ENCODE measurements around the gene SEPTIN11. TPM values are rescaled to one million over a fixed set of nuclear protein-coding genes. Genes with fewer than 3 reads are reported as not detected.
A peak's percentile ranks its signal among the peaks of the same experiment; 100 is the strongest.

Gene SEPTIN11
- total RNA-seq (10 to 100 TPM; 21.2 to 22.8 TPM), polyA plus RNA-seq (ENCODE audit: insufficient read depth, low read depth, low replicate concordance) (15.5 TPM)
- long read RNA-seq, donor 1, full-length matches to known transcripts = 20 of 695 reads
- long read RNA-seq, donor 1, partial matches to known transcripts = 216 of 695 reads
- long read RNA-seq, donor 1, other reads (novel, unspliced or antisense) = 459 of 695 reads
- long read RNA-seq, donor 2, full-length matches to known transcripts = 9 of 17 reads
- long read RNA-seq, donor 2, partial matches to known transcripts = 8 of 17 reads
- long read RNA-seq, donor 2, other reads (novel, unspliced or antisense) = 0 of 17 reads

- Histone ChIP-seq H3K27ac (peak within 1 kb of the TSS; percentile 87), H3K27me3 (no peaks in the 10 kb centered on the region), H3K4me1 (peaks cover 4% of the 10 kb centered on the region), H3K9me3 (no peaks in the 10 kb centered on the region), H3K4me3 (peak within 1 kb of the TSS; percentile 69 to 89), H3K36me3 (ENCODE audit: low read depth, missing control alignments) (no peaks in the 10 kb centered on the region)
- TF ChIP-seq POLR2A (IDR thresholded peaks at IDR 0.05) (peak; percentile 15), CTCF (IDR thresholded peaks at IDR 0.05) (no peak)
- WGBS, 2 donors = 0 to 1% methylated on average over 5 to 58 of the region's 87 CpGs
- intact Hi-C loops (cut with DNase I; ENCODE audit: low total_unique reads) = no loop called here
- peak; percentile 92 for DNase-seq
Measured at GRCh38 chr4:76949276-76950051, at the start of gene SEPTIN11. Gene SEPTIN11, plus strand, starts transcription at chr4:76949752. Its CDS starts 152 bp downstream, at chr4:76949904.

GRCh38 chr4:76902233-76902890, 47.2 kb upstream of the SEPTIN11 start:
- Histone ChIP-seq H3K4me1 (no peaks in the 10 kb centered on the region), H3K36me3 (ENCODE audit: low read depth, missing control alignments) (no peaks in the 10 kb centered on the region), H3K27ac (no peak overlapping the region), H3K4me3 (no peak overlapping the region), H3K27me3 (no peaks in the 10 kb centered on the region), H3K9me3 (no peaks in the 10 kb centered on the region)
- TF ChIP-seq CTCF (IDR thresholded peaks at IDR 0.05) = no peak
- TF ChIP-seq POLR2A (IDR thresholded peaks at IDR 0.05) = no peak
- DNase-seq = no peak
- 66 to 67% methylated on average over 3 of the region's 3 CpGs for whole genome bisulfite sequencing, 2 donors
- intact Hi-C loops (cut with DNase I; ENCODE audit: low total_unique reads) = no loop called here

- WGBS, 2 donors = 87 to 93% methylated on average over 4 of the region's 4 CpGs
- no peak overlapping the region for H3K27ac ChIP-seq
- no peak overlapping the region for H3K4me3 ChIP-seq
- intact Hi-C loops (cut with DNase I; ENCODE audit: low total_unique reads) = no loop called here
- H3K4me1 ChIP-seq = no peaks in the 10 kb centered on the region
- no peaks in the 10 kb centered on the region for H3K36me3 ChIP-seq (ENCODE audit: low read depth, missing control alignments)
- H3K9me3 ChIP-seq = no peaks in the 10 kb centered on the region
- TF ChIP-seq POLR2A (IDR thresholded peaks at IDR 0.05) = no peak
- no peak for TF ChIP-seq CTCF (IDR thresholded peaks at IDR 0.05)
- DNase-seq = no peak
- H3K27me3 ChIP-seq = no peaks in the 10 kb centered on the region
Measured at GRCh38 chr4:76904646-76905190, 44.8 kb upstream of the SEPTIN11 start.

GRCh38 chr4:76905521-76905920, 44.0 kb upstream of the SEPTIN11 start:
- Histone ChIP-seq H3K9me3 (no peaks in the 10 kb centered on the region), H3K27me3 (no peaks in the 10 kb centered on the region), H3K36me3 (ENCODE audit: low read depth, missing control alignments) (no peaks in the 10 kb centered on the region), H3K27ac (no peak overlapping the region), H3K4me3 (no peak overlapping the region), H3K4me1 (no peaks in the 10 kb centered on the region)
- no peak for DNase-seq
- intact Hi-C loops (cut with DNase I; ENCODE audit: low total_unique reads) = no loop called here
- no peak for TF ChIP-seq CTCF (IDR thresholded peaks at IDR 0.05)
- no peak for TF ChIP-seq POLR2A (IDR thresholded peaks at IDR 0.05)
- WGBS, 2 donors = 33 to 36% methylated on average over 1 of the region's 1 CpG

Data from testis (tissue), 5 donors.